IPS DF 4.7 (cell line): Measurements from ENCODE around the gene WASHC4.

Experiments used
- DNase-seq: peaks from one replicate; pipeline ENCODE4 v3.0.0-alpha.2; 2013; ENCODE audit warnings: low spot score; ENCODE audit errors: extremely low read depth

The WASHC4 gene, protein sequence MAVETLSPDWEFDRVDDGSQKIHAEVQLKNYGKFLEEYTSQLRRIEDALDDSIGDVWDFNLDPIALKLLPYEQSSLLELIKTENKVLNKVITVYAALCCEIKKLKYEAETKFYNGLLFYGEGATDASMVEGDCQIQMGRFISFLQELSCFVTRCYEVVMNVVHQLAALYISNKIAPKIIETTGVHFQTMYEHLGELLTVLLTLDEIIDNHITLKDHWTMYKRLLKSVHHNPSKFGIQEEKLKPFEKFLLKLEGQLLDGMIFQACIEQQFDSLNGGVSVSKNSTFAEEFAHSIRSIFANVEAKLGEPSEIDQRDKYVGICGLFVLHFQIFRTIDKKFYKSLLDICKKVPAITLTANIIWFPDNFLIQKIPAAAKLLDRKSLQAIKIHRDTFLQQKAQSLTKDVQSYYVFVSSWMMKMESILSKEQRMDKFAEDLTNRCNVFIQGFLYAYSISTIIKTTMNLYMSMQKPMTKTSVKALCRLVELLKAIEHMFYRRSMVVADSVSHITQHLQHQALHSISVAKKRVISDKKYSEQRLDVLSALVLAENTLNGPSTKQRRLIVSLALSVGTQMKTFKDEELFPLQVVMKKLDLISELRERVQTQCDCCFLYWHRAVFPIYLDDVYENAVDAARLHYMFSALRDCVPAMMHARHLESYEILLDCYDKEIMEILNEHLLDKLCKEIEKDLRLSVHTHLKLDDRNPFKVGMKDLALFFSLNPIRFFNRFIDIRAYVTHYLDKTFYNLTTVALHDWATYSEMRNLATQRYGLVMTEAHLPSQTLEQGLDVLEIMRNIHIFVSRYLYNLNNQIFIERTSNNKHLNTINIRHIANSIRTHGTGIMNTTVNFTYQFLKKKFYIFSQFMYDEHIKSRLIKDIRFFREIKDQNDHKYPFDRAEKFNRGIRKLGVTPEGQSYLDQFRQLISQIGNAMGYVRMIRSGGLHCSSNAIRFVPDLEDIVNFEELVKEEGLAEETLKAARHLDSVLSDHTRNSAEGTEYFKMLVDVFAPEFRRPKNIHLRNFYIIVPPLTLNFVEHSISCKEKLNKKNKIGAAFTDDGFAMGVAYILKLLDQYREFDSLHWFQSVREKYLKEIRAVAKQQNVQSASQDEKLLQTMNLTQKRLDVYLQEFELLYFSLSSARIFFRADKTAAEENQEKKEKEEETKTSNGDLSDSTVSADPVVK

GRCh38 chr12:105107494-105108371 lies at the start of gene WASHC4:
TSS of gene WASHC4 (plus strand) at chr12:105107731. CDS start at chr12:105107801, 70 bp downstream.
- no peak for DNase-seq

DNA sequence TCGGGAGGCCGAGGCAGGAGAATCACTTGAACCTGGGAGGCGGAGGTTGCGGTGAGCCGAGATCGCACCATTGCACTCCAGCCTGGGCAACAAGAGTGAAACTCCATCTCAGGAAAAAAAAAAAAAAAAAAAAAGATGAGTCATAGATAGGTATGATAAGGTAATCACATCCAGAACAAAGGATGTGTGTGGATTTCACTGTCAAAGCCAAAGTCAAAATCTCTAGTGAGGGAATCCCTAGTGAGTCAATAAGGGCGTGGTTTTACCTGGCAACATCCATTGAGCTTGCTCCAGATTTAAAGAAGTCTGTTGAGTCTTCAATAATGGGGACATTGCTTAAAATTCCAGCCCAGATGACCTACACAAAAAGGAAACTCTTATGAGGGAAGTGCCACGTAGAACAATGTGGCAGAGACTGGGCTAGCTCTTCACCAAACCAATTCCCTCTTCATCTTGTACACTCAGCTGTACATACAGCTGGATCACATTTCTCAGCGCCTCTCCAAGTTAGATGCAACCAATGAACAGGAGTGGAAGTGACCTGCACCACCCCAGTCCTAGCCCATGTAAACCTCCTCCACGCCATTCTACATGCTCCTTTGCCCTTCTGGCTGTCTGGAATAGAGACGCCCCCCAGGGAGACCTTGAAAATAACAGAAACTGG lies 46.7 kb upstream of the WASHC4 start:
- no peak for DNase-seq

GRCh38 chr12:105064564-105065178 lies 42.9 kb upstream of the WASHC4 start:
- no peak for DNase-seq

DNA sequence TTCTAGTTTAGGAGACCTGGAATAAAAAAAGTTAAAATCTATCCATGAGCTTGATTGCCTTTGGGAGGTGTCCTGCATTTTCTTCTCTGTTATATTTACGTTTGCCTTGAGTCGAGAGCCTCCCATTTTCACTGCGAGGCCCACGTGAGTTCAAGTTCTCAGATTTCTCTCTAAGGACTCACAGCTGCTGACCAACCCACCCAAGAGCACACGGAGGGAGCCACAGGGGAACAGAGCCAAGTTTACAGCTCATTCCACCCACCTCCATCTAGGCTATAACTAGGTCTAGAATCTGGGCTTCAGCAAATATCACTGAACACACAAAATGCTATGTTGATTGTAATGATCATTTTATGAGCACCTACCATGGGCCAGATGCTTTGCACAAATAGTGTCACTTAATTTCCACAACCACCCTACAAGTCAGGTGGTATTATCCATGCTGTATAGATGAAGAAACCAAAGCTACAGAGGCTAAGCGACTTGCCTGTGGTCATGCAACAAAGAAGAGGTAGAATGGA lies 40.0 kb upstream of the WASHC4 start:
- DNase-seq, result no peak

- no peak for DNase-seq
These were observed 37.4 kb upstream of the WASHC4 start for GRCh38 chr12:105069936-105070702.

DNA sequence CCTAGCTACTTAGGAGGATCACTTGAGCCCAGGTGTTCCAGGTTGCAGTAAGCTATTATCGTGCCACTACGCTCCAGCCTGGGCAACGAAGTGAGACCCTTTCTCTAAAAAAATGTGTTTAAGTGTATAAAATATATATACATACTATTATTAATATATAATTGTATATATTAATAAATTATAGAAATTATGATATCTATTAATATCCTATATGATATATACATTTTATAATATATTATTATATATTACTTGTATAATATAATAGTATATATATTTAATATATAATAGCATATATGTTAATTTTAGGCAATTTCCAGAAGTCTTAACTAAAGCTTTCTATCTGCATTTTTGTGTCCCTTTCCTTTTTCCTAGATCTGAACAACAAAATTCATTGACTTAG lies 35.5 kb upstream of the WASHC4 start:
- no peak for DNase-seq

GRCh38 chr12:105072888-105073488 lies 34.5 kb upstream of the WASHC4 start:
- no peak for DNase-seq

DNA sequence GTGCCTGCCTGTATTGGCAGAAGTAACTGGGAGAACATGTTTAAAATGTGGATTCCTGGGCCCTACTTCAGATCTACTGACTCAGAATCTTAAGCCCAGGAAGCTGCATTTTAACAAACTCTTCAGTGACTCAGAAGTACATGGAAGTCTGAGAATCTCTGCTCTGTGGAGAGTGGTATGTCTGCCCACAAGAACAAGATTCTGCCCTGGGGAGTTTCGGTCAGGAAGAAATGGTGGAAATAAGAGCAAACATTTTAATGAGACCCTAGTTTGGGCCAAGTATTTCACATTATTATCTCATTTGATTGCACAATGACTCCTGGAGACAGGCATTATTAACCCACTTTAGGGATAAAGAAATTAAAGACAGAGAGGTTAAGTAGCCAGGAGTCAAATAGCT lies 31.4 kb upstream of the WASHC4 start:
- no peak for DNase-seq

- DNase-seq, result no peak
These were observed 30.6 kb upstream of the WASHC4 start for GRCh38 chr12:105076913-105077312.

- no peak for DNase-seq
These were observed 30.1 kb upstream of the WASHC4 start for GRCh38 chr12:105077435-105077834.

- DNase-seq, result no peak
These were observed 28.6 kb upstream of the WASHC4 start for GRCh38 chr12:105078712-105079570.

GRCh38 chr12:105083031-105083430 lies 24.5 kb upstream of the WASHC4 start:
- no peak for DNase-seq

DNA sequence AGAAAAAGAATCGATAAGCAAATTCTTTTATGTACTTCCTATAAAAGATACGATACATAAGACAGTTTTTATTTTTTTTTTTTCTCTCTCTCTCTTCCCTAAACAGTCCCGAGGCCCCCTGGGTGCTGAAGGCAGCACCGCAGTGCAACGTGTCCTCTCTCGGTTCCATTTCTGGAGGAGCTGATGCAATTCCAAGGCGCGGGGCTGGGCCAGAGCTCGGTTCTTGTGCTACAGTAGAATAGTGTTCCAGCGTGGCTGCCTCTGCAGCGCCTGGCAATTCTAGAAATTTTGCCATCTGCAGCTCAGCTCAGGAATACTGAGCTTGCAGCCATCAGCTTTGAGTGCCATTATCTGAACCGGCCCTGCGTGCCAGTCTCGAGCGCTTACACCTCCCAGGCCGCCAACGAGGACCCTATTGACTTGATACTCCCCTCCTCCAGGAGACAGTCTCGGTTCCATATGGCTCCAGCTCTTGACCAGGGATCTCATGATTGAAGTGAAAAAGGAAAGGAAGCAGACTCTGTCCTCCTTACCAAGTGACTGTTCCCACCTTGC lies 23.9 kb upstream of the WASHC4 start:
- DNase-seq, result no peak

- DNase-seq, result no peak
These were observed 23.0 kb upstream of the WASHC4 start, which contains the start of gene ALDH1L2 for GRCh38 chr12:105084251-105085250. TSS of gene ALDH1L2 (minus strand) at chr12:105084458. CDS start at chr12:105084436, 22 bp downstream.

DNA sequence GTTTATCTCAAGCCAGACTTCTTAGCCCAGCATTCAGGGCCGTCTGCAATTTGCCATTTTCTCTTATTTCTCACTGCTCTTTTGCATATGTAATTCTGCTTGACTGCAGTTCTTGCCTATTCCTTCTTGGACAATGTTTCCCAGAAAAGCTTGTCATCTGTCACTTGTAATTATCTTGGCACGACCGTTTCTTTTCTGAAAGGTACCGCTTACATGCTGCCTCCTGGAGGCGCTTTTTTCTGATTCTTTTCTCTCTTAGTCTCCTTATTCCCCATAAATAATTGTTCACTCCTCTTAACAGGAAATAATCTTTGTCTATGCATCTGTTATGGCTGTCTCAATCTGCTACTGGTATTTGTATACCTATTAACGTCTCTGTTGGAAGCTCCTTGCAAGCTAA lies 22.0 kb upstream of the WASHC4 start:
- DNase-seq, result no peak

DNA sequence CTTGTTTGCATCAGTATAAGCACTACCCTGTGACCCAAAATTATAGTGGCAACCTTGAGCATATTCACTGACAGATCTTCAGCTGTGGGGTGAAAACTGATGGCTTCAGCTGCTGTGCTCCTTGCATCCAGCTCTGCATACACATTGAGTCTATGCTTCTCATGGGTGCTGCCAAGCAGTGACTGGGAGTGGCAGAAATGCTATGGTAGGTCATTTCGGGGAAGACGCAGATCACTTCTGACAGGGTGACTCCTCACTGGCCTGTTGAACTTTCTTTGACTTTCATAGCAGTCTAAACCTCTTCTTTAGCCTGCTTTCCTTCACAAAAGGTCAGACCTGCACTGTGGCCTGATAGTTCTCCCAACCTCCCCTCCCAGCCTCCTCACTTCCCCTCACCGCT lies 17.7 kb upstream of the WASHC4 start:
- DNase-seq, result no peak
